Stimulated activated CD8-positive, alpha-beta memory T cell treated with anti-CD3 and anti-CD28 coated beads, Interleukin-15, amount 100 ng/mL, for 4 hours (primary cell): Measurements from ENCODE around the gene SWT1.
A peak's percentile ranks its signal among the peaks of the same experiment; 100 is the strongest.
"Not testable (repeated sequence)": the region's sequence is repeated elsewhere in the genome, so short reads cannot be mapped to it uniquely, and the experiment has no call there.

Experiments
- DNase-seq, 2 donors: peaks; one replicate each; pipeline ENCODE4 v3.0.0-alpha.2; 2020; ENCODE audit warnings: low read depth in 2 of 2

SWT1 gene

DNA sequence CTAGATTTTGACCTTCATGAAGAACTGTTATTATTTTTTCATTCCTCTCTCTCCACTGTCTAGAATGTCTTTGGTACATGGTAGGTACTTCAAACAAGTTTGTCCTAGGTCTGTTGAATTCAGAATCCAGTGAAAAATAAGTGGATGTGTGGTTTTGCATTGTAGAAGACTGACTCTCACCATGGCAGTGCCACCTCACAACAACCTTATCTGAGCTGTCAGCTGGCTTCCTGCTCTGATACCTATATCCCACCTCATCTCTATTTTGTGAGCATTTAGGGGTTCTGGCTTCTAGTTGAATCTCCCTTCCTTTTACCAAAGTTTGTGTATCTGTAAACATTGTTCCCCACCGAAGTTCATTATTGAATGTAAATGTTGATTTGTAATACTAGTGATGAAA, 9.1 kb downstream of the SWT1 start:
- DNase-seq = no peak

DNA sequence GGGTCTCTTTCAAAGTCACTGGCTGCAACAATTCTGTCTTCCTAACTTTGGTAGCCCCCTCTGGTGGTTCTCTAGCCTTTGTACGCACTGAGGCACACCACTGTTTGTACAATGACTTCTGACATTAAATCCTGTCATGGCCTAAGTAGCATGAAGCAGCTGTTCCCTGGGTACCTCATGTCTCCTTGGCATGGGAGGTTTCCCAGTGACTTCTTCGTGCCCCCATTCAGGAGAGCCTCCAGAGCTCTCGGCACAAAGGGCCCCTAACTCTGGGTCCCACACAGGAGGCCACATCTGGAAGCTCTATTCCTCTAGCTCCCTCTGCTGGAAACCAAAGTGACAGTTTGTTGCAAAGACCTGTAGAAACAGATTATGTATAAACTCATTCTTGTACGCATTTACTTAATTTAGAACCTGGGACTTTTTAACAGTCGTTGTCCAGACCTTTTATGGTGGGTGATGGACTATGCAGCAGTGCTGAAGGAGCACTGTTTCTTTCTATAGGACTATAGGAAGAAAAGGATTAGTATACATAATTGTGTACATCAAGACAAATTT, 13.4 kb downstream of the SWT1 start:
- peak; percentile 4 to 10 for DNase-seq

DNA sequence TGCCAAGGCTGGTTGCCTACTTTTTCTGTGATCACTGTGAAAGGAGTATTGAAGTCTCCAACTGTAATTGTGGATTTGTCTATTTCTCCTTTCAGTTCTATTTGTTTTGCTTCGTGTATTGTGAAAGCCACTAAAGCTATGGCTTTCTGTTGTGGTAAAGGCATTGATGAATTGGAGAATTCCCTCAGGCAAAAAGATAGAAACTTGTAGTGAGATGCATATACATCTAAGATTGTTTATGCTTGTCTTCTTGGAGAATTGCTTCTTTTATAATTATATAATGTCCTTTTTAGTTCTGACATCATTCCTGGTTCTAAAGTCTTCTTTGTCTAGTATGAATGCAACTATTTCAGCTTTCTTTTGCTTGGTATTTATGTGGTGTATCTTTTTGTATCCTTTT, 36.8 kb downstream of the SWT1 start:
- no peak for DNase-seq

DNA sequence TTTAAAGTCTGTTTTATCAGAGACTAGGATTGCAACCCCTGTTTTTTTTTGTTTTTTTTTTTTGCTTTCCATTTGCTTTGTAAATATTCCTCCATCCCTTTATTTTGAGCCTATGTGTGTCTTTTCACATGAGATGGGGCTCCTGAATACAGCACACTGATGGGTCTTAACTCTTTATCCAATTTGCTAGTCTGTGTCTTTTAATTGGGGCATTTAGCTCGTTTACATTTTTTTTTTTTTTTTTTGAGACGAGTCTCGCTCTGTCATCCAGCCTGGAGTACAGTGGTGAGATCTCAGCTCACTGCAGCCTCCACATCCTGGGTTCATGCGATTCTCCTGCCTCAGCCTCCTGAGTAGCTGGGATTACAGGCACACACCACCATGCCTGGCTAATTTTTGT, 41.7 kb downstream of the SWT1 start:
- DNase-seq = not testable (repeated sequence)

DNA sequence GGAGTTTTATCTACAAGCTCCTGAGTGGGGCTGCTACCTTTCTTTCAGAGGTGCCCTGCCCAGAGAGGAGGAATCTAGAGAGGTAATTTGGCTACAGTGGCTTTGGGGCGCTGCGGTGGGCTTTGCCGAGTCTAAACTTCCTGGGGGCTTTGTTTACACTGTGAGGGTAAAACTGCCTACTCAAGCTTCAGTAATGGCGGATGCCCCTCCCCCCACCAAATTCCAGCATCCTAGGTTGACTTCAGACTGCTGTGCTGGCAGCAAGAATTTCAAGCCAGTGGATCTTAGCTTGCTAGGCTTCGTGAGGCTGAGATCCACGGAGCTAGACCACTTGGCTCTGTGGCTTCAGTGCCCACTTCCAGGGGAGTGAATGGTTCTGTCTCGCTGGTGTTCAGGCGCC, 43.9 kb downstream of the SWT1 start:
- DNase-seq = no peak

DNA sequence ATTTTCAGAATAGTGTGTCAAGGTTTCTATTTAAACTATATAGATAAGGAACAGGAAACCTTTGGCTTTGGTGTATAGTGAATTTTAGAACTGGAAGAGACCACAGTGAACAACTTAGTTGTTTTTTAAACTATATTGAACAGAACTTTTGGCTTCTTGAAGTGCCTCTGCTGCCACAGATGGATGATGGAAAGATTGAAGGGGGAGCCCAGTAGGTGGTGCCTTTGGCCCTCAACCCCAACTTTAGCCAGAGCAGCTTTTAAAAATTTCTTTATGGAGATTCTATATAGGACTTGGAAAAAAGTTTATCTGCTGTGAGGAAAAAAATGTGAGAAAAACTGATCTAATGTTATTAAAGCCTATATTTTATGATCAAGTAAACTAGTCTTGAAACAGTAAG, 50.2 kb downstream of the SWT1 start:
- no peak for DNase-seq

DNA sequence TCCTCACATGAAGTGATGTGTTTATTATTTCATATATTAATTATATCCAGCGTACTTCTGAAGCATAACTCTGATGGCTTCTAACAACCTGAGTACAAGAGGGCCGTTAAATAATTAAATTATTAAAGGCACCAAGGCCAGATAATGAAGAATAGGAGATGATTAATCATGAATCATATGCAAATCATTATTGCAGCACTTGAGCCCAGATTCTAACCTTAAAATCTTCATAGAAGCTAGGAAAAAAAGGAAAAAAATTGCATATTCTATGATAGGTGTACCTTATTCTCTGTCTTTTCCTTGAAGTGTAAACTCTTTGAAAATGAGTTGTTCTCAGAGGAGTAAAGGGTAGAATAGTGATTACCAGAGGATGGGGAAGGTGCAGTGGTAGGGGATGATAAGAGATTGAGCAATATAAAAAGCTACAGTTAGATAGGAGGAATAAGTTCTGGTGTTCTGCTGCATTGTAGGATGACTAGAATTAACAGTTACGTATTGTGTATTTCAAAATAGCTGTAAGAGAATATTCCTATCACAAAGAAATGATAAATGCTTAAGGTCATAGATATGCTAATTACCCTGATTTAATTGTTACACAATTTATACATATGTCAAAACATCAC, 51.1 kb downstream of the SWT1 start:
- DNase-seq = no peak

DNA sequence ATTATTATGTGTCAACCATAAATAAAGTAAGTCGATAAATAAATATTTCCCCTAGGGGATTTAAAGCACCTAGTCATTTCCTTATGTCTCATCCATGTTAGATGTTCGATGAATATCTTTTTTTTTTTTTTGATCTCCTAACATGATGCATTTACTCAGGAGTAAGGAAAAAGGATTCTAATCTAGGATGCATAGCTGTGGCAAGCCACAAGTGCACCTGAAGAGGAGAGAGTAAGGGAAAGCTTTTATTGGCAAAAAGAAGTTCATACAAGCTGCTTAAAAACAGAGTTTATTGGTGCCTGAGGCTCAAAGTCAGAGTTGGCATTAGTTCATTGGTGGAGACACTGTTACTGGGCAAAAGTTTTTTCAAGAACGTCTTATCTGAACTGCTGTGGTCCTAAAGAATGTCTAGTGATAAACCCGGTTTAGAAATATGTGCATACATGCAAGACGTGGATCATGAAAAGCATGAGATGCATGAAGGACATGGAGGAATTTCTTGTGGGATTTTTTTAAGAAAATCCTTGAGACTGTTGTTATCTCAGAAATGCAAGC, 51.7 kb downstream of the SWT1 start:
- no peak for DNase-seq

DNA sequence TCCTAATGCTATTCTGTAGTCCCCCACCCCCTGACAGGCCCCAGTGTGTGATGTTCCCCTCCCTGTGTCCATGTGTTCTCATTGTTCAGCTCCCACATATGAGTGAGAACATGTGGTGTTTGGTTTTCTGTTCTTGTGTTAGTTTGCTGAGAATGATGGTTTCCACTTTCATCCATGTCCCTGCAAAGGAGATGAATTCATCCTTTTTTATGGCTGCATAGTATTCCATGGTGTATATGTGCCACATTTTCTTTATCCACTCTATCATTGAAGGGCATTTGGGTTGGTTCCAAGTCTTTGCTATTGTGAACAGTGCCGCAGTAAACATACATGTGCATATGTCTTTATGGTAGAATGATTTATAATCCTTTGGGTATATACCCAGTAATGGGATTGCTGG, 52.4 kb downstream of the SWT1 start:
- not testable (repeated sequence) for DNase-seq

DNA sequence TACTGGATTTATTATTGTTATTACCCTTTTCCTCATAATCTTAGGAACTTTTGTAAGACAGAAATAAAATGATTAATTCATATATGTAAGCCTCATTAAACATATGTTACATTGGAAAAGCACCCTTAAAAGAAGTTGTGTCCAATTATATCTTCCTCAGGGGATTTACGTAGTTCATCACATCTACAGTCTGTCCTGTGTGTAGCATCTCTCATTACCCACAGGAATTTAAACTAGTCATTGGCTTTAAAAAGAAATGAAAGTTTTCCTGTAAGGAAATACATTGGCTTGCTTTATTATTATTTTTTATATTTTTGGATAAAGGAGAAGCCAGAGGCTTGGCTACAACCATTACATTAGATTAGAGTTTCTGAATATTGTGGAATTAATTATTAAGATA, 56.1 kb downstream of the SWT1 start:
- DNase-seq = no peak

DNA sequence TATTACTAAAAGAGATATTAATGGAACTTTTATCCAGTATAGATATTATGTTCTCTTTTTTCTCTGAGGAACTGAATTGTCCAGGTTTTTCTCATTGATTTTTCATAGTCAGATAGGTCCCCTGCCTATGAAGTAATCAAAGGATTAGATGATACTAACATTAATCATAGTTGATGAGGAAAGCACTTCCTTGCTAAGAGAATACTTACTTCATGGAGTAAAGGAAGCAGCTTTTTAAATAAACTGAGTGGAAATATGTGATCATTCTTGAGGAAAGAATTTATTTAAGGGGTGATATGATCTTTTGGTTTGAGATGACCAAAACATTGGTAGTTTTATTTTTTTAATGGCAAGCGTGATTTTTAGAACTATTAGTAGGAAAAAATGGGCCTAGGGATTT, 58.9 kb downstream of the SWT1 start:
- DNase-seq = no peak

DNA sequence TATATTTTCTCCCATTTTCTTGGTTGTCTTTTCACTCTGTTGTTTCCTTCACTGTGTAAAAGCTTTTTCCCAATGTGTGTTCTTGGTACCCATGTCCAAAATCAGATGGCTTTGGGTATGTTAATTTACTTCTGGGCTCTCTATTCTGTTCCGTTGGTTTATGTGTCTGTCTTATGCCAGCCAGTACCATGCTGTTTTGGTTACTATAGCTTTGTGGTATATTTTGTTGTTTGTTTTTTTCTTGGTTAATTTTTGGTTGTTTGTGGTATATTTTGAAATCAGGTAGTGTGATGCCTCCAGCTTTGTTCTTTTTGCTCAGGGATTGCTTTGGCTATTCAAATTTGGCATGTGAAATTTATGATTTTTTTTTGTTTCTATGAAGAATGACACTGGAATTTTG, 67.2 kb downstream of the SWT1 start:
- no peak for DNase-seq

DNA sequence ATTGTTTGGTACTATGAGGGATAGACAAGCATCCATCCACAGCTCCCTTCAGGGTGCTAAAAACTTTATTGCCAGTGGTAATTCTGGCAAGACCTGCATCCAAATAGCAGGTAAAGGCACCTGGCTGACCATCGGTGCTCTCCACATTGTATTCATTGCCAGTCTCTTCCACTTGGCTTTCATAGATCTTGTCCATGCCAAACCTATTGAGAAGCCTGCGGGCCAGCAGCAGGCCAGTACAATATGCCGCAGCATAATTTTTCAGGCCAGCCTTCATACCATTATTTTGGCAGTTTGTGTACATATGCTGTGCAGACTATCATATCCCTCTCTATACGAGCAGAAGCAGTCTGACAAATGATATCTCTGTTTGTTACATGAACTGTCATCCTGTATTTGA, 70.2 kb downstream of the SWT1 start:
- no peak for DNase-seq

DNA sequence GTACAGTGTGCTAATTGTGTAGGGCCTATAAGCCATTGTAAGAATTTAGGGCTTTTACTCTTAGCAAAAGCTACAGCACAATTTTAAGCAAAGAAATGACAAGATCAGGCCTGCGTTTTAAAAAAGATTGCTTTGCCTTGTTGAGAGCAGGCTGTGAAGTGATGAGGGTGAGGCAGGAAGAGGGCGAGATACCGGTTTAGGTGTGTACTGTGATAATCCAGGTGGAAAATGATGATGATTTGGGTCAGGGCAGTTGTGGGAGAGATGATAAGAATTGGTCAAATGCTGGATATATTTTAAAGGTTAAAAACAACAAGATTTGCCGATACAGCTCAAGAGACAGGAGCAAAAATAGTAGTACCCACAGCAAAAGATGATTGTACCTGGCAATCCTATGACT, 72.0 kb downstream of the SWT1 start:
- DNase-seq = no peak

DNA sequence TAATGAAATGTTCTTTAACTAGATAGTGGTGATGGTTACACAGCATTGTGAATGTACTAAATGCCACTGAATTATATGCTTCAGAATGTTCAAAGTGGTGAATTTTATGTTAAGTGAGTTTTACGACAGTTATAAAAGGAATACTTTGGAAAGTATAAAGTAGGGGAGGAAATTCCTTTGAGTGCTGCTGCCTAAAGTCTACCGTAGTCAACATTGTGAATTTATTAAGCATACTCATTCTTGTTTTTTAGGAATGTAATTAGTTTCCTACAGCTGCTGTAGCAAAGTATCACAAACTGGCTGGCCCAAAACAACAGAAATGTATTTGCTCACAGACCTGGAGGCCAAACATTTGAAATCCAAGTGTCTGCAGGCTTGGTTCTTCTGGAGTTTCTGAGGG, 73.0 kb downstream of the SWT1 start:
- no peak for DNase-seq

DNA sequence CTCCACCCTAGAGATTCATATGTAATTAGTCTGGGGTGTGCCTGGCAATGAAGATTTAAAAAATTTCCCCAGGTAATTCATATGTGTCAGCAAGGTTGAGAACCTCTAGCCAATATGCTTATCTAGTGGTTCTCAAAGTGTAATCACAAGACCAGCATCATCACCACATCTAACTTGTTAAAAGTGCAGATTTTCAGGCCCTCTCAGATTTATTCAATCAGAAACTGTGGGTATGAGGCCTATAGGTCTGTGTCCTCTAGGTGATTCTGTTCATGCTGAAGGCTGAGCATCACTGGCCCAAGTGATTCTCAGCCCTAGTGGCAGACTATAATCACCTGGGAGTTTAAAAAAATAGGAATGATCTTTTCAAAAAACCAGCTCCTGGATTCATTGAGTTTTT, 75.9 kb downstream of the SWT1 start:
- no peak for DNase-seq

DNA sequence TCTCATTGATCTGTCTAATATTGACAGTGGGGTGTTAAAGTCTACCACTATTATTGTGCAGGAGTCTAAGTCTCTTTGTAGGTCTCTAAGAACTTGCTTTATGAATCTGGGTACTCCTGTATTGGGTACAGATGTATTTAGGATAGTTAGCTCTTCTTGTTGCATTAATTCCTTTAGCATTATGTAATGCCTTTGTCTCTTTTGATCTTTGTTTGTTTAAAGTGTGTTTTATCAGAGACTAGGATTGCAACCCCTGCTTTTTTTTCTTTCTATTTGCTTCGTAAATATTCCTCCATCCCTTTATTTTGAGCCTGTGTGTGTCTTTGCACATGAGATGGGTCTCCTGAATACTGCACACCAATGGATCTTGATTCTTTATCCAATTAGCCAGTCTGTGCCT, 77.2 kb downstream of the SWT1 start:
- not testable (repeated sequence) for DNase-seq

DNA sequence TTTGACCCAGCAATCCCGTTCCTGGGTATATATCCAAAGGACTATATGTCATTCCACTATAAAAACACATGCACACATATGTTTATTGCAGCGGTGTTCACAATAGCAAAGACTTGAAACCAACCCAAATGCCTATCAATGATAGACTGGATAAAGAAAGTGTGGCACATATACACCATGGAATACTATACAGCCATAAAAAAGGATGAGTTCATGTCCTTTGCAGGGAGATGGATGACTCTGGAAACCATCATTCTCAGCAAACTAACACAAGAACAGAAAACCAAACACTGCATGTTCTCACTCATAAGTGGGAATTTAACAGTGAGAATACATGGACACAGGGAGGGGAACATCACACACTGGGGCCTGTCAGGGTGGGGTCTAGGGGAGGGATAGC, 80.2 kb downstream of the SWT1 start:
- not testable (repeated sequence) for DNase-seq

DNA sequence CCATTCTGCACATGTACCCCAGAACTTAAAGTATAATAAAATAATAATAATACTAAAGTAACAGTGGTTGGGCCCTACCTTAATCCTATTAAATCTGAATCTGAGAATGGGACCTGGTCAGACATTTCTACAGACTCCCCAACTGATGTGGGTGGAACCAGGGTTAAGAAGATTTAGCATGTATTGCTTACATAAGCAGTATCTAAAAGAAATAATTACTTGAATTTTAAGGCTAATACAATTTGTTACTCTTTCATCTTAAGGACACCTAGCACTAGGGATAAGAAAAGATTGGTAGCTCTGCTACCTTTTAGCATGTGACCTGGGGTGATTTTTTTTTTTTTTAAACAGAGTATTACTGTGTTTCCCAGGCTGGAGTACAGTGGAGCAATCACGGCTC, 80.7 kb downstream of the SWT1 start:
- DNase-seq = no peak

DNA sequence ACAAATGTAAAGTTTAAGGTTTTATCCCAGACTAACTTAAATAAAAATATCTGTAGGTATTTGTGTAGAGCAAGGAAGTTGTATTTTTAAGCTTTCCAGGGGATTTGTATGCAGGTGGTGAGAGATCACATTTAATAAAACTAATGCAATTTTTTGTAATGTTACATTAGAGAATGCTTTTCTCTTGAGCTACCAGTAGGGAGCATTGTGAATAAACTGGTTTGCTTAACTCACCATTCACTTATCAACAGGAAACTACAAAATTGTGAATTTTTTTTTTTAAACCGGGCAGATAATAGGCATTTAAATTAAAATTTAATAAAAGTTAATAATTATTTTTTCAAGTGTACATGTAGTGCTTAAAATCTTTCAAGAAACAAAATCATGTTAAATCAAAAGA, 81.5 kb downstream of the SWT1 start:
- no peak for DNase-seq

DNA sequence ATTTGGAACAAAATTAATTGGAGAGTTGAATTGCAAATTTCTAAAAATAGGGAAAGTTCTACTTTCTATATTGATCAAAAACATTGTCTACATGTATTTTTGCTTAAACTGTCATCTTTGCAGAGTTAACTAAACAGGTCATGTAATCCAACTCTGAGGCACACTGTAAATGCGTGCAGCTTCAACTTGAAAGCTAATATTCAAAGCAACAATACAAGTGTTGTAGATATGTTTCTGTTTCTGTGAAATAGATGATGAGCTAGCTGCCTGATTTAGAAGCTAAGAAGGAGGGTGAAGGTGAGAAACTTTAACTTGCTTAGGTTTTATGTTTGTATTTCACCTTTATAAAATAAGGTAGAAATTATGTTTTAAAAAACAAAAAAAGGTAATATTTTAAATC, 82.9 kb downstream of the SWT1 start:
- no peak for DNase-seq

DNA sequence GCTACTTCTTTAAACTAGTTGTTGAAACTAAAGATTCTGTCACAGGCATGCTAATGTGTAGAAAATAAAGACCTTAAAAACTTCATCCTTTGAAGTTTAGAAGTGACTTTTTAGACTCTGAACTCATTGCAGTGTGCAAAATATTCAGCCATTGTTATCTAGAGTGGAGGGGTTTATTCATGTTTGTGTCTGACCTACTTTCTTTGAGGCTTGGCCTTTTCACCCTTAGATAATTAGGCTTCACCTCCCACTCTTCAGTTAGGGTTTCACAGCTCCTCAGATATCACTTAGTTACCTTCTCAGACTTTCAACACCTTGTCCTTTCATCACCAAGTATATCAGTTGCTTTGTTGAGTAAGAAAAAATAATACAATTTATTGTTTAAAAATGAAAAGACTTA, 84.2 kb downstream of the SWT1 start:
- DNase-seq = no peak

DNA sequence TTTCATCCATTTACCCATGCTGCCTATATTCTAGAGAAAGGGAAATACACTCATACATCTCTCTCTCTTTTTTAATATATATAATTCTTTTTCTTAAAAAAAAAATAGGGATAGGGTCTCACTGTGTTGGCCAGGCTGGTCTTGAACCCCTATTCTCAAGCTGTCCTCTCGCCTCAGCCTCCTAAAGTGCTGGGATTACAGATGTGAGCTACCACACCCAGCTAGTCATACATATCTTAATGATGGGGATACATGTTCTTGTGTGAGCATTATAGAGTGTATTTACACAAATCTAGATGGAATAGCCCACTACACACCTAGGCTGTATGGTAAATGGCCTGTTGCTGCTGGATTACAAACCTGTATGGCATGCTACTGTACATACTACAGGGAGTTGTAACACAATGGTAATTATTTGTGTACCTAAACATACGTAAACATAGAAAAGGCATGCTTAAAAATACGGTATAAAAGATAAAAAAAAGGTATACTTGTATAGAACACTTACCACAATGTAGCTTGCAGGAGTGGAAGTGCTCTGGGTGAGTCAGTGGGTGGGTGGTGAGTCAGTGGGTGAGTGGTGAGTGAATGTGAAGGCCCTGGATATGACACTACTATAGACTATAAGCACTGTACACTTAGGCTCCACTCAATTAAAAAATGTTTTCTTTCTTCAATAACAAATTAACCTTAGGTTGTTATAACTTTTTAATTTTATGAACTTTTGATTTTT, 87.2 kb downstream of the SWT1 start:
- peak; percentile 38 to 56 for DNase-seq
